Vagina (tissue), 2 donors: ENCODE measurements around the gene JOSD2.

Experiments
- POLR2A ChIP-seq, 2 donors: fragments of 450-650 bp; IDR thresholded peaks; one replicate each; pipeline ENCODE4 v1.6.1; 2017; ENCODE audit warnings: antibody characterized with exemption in 2 of 2, mild to moderate bottlenecking in 2 of 2, moderate library complexity in 2 of 2
- POLR2AphosphoS5 ChIP-seq, 2 donors: sonication (generic); formaldehyde crosslinking; IDR thresholded peaks; one replicate each; pipeline ENCODE4 v1.9.0; 2017; ENCODE audit warnings: antibody characterized with exemption in 2 of 2, mild to moderate bottlenecking in 2 of 2, low read depth in 1 of 2; ENCODE audit not compliant: insufficient read depth in 1 of 2
- TF ChIP-seq, protein P1 (sequence below), 3 experiments: fragments of 450-650 bp in 2 of 3; fragments of 200-600 bp in 1 of 3; sonication (generic) in 1 of 3; IDR thresholded peaks; one replicate each; pipeline ENCODE4 v1.5.1; 2017 to 2019; ENCODE audit warnings: antibody characterized with exemption in 3 of 3, mild to moderate bottlenecking in 2 of 3, moderate library complexity in 2 of 3

DNA sequence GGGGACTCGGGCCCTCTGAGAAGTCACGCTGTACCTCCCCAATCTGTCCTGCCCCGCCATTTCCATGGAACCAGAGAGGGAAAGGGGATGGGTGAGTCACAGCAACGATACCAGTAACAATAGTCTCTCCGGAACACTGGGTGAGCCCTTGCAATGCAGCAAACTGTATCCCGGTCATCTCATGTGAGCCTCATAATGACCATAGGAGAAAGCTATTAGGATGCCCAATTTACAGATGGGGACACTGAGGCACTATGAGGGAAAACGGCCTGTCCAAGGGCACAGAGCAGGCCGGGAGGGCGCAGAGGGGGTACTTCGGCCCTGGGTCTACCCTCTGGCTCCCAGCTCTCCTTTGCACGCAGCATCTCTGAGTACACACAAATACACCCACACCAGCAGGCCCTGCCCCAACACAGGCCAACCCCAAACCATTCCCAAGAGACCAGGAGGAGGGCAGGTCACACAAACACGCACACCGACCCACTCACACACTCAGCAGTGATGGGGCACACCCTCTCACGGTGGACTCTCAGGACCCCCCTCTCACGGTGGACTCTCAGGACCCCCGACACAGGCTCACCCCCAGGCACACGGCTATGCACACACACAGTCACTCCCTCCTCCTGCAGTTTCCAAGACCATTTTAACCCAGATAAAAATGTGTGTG lies 39.1 kb upstream of the JOSD2 start:
- TF ChIP-seq, protein P1, sequence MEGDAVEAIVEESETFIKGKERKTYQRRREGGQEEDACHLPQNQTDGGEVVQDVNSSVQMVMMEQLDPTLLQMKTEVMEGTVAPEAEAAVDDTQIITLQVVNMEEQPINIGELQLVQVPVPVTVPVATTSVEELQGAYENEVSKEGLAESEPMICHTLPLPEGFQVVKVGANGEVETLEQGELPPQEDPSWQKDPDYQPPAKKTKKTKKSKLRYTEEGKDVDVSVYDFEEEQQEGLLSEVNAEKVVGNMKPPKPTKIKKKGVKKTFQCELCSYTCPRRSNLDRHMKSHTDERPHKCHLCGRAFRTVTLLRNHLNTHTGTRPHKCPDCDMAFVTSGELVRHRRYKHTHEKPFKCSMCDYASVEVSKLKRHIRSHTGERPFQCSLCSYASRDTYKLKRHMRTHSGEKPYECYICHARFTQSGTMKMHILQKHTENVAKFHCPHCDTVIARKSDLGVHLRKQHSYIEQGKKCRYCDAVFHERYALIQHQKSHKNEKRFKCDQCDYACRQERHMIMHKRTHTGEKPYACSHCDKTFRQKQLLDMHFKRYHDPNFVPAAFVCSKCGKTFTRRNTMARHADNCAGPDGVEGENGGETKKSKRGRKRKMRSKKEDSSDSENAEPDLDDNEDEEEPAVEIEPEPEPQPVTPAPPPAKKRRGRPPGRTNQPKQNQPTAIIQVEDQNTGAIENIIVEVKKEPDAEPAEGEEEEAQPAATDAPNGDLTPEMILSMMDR (IDR thresholded peaks at IDR 0.05) = no peak
- TF ChIP-seq POLR2A (IDR thresholded peaks at IDR 0.05) (no peak), POLR2AphosphoS5 (IDR thresholded peaks at IDR 0.05; ENCODE audit: insufficient read depth in 1 of 2, low read depth in 1 of 2) (no peak)
